ENCODE results near the gene BTBD16. TPM values are rescaled to one million over a fixed set of nuclear protein-coding genes. Genes with fewer than 3 reads are reported as not detected.
A peak's percentile ranks its signal among the peaks of the same experiment; 100 is the strongest.

BTBD16 gene
- total RNA-seq, 1 donor from 2014 or later = not detected

DNA sequence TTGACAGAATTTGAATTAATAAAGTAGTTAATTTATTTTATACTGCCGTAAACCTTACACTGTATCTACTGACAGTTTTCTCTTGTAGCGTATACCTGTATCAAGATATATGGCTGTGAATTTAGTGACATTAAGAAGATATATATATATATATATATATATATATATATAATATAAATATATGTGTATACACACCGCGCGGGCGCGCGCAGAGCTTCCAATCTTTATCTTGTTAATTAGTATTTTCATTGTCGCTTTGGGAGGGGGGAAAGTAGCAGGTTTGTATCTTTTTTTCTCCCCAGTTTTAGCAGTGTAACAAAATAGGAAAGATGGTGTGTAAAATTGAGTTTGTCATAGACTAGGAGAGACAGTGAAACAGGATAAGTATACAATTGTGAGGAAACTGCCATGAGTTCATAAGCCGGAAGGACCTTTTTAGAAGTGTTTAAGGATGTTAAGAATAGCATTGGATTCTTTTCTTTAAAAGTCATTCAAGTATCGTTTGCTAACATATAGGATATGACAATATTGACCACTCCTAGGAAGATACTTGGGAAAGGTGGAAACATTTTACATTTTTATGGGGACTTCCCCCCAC, 105.4 kb downstream of the BTBD16 start:
- Histone ChIP-seq H3K4me1 (ENCODE audit: control insufficient read depth in 3 of 3, insufficient read depth in 3 of 3, low read length in 3 of 3) (peaks cover 11 to 26% (median 21%) of the 10 kb centered on the region in 3 donors), H3K27me3 (ENCODE audit: control insufficient read depth in 3 of 3, insufficient read depth in 3 of 3, low read length in 3 of 3) (no peaks in the 10 kb centered on the region), H3K36me3 (ENCODE audit: control insufficient read depth in 3 of 3, insufficient read depth in 3 of 3, low read length in 3 of 3) (no peaks in the 10 kb centered on the region), H3K9ac (ENCODE audit: low read depth in 1 of 3, low read length in 3 of 3) (peak overlapping the region in 1 of 3 donors; percentile 91), H3K27ac (ENCODE audit: low read depth, low read length) (no peak overlapping the region), H3K4me3 (ENCODE audit: low read length in 3 of 3) (no peak overlapping the region), H3K9me3 (ENCODE audit: control insufficient read depth in 3 of 3, low read length in 3 of 3) (no peaks in the 10 kb centered on the region)

DNA sequence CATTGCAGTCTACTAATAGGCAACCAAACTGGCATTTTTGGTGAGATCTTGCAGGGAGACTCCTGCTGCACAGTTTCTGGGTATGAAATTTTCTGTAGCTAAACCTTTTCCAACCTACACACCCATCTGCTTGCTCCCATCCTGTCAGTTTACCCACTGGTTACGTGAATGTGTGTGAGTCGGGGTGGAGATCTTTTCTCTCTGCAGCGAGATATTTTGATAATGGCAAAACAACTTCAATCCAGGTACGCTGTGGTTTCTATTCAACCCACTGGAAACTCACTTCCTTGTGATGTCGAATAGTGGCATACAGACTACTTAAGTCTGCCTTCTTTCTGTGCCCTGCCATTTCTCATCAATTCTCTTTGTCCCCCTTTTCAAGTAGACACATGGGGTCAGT, 107.9 kb downstream of the BTBD16 start:
- Histone ChIP-seq H3K9me3 (ENCODE audit: control insufficient read depth in 3 of 3, low read length in 3 of 3) (no peaks in the 10 kb centered on the region), H3K4me1 (ENCODE audit: control insufficient read depth in 3 of 3, insufficient read depth in 3 of 3, low read length in 3 of 3) (peaks cover 5 to 21% (median 14%) of the 10 kb centered on the region in 3 donors), H3K4me3 (ENCODE audit: low read length in 3 of 3) (no peak overlapping the region), H3K27ac (ENCODE audit: low read depth, low read length) (no peak overlapping the region), H3K27me3 (ENCODE audit: control insufficient read depth in 3 of 3, insufficient read depth in 3 of 3, low read length in 3 of 3) (no peaks in the 10 kb centered on the region), H3K9ac (ENCODE audit: low read depth in 1 of 3, low read length in 3 of 3) (no peak overlapping the region), H3K36me3 (ENCODE audit: control insufficient read depth in 3 of 3, insufficient read depth in 3 of 3, low read length in 3 of 3) (no peaks in the 10 kb centered on the region)

DNA sequence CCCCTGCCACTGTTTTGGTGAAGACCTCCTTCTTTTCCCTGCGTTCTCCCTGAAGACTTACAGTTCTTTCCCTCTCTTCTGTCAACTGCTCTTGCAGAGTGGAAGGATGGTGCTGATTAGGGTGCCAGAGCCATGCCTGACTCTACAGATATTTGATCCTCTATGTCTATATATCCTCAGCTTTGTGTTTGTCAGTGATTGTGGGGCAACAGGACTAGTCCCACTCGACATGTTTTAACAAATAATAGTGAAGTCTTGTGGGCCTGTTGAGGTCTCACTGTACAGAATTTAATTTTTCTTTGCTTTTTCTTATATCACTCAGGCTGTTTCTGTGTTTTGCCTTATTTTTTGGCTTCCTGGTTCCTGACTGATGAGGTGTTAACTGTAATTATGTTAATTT, 108.4 kb downstream of the BTBD16 start:
- H3K9me3 ChIP-seq (ENCODE audit: control insufficient read depth in 3 of 3, low read length in 3 of 3) = no peaks in the 10 kb centered on the region
- H3K36me3 ChIP-seq (ENCODE audit: control insufficient read depth in 3 of 3, insufficient read depth in 3 of 3, low read length in 3 of 3) = no peaks in the 10 kb centered on the region
- H3K4me3 ChIP-seq (ENCODE audit: low read length in 3 of 3) = no peak overlapping the region
- peaks cover 4 to 20% (median 14%) of the 10 kb centered on the region in 3 donors for H3K4me1 ChIP-seq (ENCODE audit: control insufficient read depth in 3 of 3, insufficient read depth in 3 of 3, low read length in 3 of 3)
- no peak overlapping the region for H3K27ac ChIP-seq (ENCODE audit: low read depth, low read length)
- no peak overlapping the region for H3K9ac ChIP-seq (ENCODE audit: low read depth in 1 of 3, low read length in 3 of 3)
- H3K27me3 ChIP-seq (ENCODE audit: control insufficient read depth in 3 of 3, insufficient read depth in 3 of 3, low read length in 3 of 3) = no peaks in the 10 kb centered on the region

DNA sequence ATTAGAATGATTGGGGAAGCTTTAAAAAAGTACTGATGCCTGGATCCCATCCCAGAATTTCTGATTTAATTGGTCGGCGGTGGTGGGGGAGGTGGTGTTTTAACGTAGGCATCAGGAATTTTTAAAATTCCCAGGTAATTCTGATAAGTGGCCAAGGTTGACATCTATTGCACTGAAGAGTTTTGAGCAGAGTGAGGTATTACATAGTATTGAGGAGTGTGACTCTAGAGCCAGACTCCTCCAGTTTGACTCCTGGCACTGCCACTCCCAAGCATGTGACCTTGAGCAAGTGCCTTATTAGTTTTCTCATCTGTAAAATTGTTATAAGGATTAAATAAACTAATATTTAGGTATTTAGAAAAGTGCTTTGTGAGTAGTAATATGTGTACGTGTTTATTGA, 109.6 kb downstream of the BTBD16 start:
- Histone ChIP-seq H3K9me3 (ENCODE audit: control insufficient read depth in 3 of 3, low read length in 3 of 3) (no peaks in the 10 kb centered on the region), H3K27me3 (ENCODE audit: control insufficient read depth in 3 of 3, insufficient read depth in 3 of 3, low read length in 3 of 3) (no peaks in the 10 kb centered on the region), H3K36me3 (ENCODE audit: control insufficient read depth in 3 of 3, insufficient read depth in 3 of 3, low read length in 3 of 3) (no peaks in the 10 kb centered on the region), H3K9ac (ENCODE audit: low read depth in 1 of 3, low read length in 3 of 3) (no peak overlapping the region), H3K4me1 (ENCODE audit: control insufficient read depth in 3 of 3, insufficient read depth in 3 of 3, low read length in 3 of 3) (peaks cover 4 to 15% (median 14%) of the 10 kb centered on the region in 3 donors), H3K27ac (ENCODE audit: low read depth, low read length) (no peak overlapping the region), H3K4me3 (ENCODE audit: low read length in 3 of 3) (no peak overlapping the region)

DNA sequence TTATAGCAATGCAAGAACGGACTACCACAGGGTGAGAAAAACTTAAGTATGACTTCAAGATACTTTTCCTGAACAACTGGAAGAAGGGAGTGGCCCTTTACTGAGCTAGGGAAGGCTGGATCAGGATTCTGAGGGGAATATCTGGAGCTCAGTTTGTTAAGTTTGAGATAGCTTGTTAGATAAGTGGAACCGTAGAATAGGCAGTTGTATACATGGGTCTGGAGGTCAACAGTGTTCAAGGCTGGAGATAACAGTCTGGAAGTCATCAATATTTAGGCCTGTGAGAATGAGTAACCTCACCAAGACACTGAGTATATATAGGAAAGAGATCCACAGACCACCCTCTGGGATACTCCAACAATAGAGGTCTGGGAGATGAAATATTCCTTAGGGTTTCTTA, 110.6 kb downstream of the BTBD16 start:
- Histone ChIP-seq H3K9me3 (ENCODE audit: control insufficient read depth in 3 of 3, low read length in 3 of 3) (no peaks in the 10 kb centered on the region), H3K4me3 (ENCODE audit: low read length in 3 of 3) (no peak overlapping the region), H3K4me1 (ENCODE audit: control insufficient read depth in 3 of 3, insufficient read depth in 3 of 3, low read length in 3 of 3) (peaks cover 4 to 17% (median 12%) of the 10 kb centered on the region in 3 donors), H3K27me3 (ENCODE audit: control insufficient read depth in 3 of 3, insufficient read depth in 3 of 3, low read length in 3 of 3) (no peaks in the 10 kb centered on the region), H3K9ac (ENCODE audit: low read depth in 1 of 3, low read length in 3 of 3) (no peak overlapping the region), H3K27ac (ENCODE audit: low read depth, low read length) (no peak overlapping the region), H3K36me3 (ENCODE audit: control insufficient read depth in 3 of 3, insufficient read depth in 3 of 3, low read length in 3 of 3) (no peaks in the 10 kb centered on the region)

DNA sequence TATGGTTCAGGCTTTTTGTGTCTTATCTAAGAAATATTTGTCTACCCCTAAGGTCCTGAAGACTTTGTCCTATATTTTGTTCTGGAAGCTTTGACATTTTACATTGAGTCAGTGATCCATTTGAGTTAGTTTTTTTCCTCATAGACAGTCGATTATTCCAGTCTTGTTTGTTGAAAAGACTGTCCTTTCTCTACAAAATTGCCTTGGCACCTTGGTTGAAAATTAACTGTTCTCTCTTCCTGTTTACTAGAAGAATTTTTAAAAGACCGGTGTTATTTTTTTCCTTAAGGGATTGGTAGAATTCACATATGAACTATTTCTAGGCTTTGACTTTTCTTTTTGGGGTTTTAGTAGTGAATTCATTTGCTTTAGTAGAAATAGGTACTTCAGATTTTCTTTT, 115.4 kb downstream of the BTBD16 start:
- no peaks in the 10 kb centered on the region for H3K36me3 ChIP-seq (ENCODE audit: control insufficient read depth in 3 of 3, insufficient read depth in 3 of 3, low read length in 3 of 3)
- H3K27me3 ChIP-seq (ENCODE audit: control insufficient read depth in 3 of 3, insufficient read depth in 3 of 3, low read length in 3 of 3) = no peaks in the 10 kb centered on the region
- no peak overlapping the region for H3K4me3 ChIP-seq (ENCODE audit: low read length in 3 of 3)
- no peak overlapping the region for H3K27ac ChIP-seq (ENCODE audit: low read depth, low read length)
- H3K4me1 ChIP-seq (ENCODE audit: control insufficient read depth in 3 of 3, insufficient read depth in 3 of 3, low read length in 3 of 3) = peaks cover 4 to 7% (median 6%) of the 10 kb centered on the region in 3 donors
- no peak overlapping the region for H3K9ac ChIP-seq (ENCODE audit: low read depth in 1 of 3, low read length in 3 of 3)
- H3K9me3 ChIP-seq (ENCODE audit: control insufficient read depth in 3 of 3, low read length in 3 of 3) = no peaks in the 10 kb centered on the region

DNA sequence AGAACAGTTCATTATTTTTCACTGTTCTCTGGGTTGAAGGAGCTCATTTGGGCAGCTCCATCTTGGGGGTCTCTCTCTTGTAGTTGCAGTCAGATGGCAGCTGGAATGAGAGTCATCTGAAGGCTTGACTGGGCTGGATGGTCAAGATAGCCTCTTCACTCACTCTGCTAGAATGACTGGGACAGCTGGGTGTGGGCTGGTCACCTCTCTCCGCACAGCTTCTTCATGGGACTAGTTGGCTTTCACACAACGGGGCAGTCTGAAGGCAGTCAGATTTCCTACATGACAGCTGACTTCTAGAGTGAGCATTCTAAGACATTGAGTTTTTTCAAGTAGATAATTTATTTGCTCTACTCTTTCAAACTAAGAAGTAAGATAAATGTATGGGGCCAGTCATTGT, 116.5 kb downstream of the BTBD16 start:
- Histone ChIP-seq H3K4me3 (ENCODE audit: low read length in 3 of 3) (no peak overlapping the region), H3K27ac (ENCODE audit: low read depth, low read length) (no peak overlapping the region), H3K4me1 (ENCODE audit: control insufficient read depth in 3 of 3, insufficient read depth in 3 of 3, low read length in 3 of 3) (peaks cover 7 to 13% (median 10%) of the 10 kb centered on the region in 3 donors), H3K36me3 (ENCODE audit: control insufficient read depth in 3 of 3, insufficient read depth in 3 of 3, low read length in 3 of 3) (no peaks in the 10 kb centered on the region), H3K27me3 (ENCODE audit: control insufficient read depth in 3 of 3, insufficient read depth in 3 of 3, low read length in 3 of 3) (no peaks in the 10 kb centered on the region), H3K9me3 (ENCODE audit: control insufficient read depth in 3 of 3, low read length in 3 of 3) (no peaks in the 10 kb centered on the region), H3K9ac (ENCODE audit: low read depth in 1 of 3, low read length in 3 of 3) (no peak overlapping the region)

Small RNA genes within 50 kb of the gene (small RNA-seq; reads per million reads assigned to genes)
- not detected for gene RNU6-728P

Other genes with a start within 250 kb of the BTBD16 start
- gene PLEKHA1, start 103.4 kb downstream of the BTBD16 start, total RNA-seq = 23.5 TPM
- not detected for gene ARMS2, start 183.4 kb downstream of the BTBD16 start, total RNA-seq
- 69.9 TPM for gene HTRA1, start 190.3 kb downstream of the BTBD16 start, total RNA-seq